T1000 (cell line): ENCODE data around the gene GRIK4.
A peak's percentile ranks its signal among the peaks of the same experiment; 100 is the strongest.

Experiments
- DNase-seq: peaks from one replicate; lab custom pipeline; 2025; ENCODE audit warnings: mixed read lengths; lab: John Stamatoyannopoulos, UW

The GRIK4 gene

GRCh38 chr11:120840661-120841060 lies 329.1 kb downstream of the GRIK4 start:
- DNase-seq = no peak

DNA sequence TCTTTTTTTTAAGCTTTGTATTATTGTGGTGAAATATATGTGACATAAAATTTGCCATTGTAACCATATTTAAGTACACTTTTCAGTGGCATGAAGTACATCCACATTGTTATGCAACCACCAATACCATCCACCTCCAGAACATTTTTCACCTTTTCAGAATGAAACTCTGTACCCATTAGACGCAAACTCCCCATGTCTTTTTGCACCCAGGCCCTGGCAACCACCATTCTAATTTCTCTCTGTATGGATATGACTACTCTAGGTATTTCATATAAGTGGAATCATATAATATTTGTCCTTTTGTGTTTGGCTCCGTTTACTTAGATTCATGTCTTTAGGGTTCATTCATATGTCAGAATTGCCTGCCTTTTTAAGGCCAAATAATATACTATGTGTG lies 329.5 kb downstream of the GRIK4 start:
- no peak for DNase-seq

GRCh38 chr11:120842195-120842594 lies 330.6 kb downstream of the GRIK4 start:
- no peak for DNase-seq

GRCh38 chr11:120853435-120853834 lies 341.9 kb downstream of the GRIK4 start:
- DNase-seq = no peak

GRCh38 chr11:120854988-120855387 lies 343.4 kb downstream of the GRIK4 start:
- DNase-seq = no peak

GRCh38 chr11:120857508-120857907 lies 346.0 kb downstream of the GRIK4 start:
- DNase-seq = no peak

DNA sequence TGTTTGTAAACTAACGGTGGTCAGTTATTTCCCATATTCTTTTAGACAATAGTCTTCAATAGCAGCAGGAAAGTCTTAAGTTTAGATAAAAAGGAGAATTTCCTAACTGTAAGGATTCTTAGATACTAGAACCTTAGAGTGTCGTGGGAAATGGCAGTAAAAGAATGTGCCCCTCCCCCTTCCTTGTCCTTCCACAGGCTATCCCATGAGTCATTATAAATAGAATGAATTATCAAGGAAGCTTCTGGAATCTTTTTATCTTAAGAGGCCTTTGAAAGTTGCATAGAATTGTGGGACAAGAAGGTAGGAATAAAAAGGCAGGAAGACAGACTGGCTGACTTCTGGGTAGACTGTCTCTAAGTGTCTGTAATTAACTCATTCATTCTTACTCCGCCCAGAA lies 347.2 kb downstream of the GRIK4 start:
- DNase-seq = no peak

- no peak for DNase-seq
Measured at GRCh38 chr11:120859552-120860295, 348.2 kb downstream of the GRIK4 start.

- DNase-seq = no peak
Measured at GRCh38 chr11:120863359-120863758, 351.8 kb downstream of the GRIK4 start.

DNA sequence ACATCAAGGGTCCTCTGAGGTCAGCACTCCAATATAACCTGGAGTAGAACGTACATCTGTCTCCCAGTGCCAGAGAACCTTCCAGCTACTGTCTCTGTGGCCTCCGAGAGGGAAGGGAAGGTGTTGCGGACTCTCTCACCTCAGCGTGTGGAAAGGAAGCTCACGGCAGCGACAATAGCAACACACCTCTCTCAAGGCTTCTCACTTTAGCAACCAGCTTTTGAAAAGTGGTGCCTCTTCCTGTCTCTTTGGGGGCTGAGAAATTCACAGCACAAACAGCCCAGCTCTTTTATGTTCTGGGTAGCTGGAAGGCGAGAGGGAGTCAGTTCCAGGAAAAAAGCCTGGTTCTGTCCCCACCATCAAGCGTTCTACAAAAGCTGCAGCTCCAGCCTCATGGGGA lies 355.5 kb downstream of the GRIK4 start:
- no peak for DNase-seq

DNA sequence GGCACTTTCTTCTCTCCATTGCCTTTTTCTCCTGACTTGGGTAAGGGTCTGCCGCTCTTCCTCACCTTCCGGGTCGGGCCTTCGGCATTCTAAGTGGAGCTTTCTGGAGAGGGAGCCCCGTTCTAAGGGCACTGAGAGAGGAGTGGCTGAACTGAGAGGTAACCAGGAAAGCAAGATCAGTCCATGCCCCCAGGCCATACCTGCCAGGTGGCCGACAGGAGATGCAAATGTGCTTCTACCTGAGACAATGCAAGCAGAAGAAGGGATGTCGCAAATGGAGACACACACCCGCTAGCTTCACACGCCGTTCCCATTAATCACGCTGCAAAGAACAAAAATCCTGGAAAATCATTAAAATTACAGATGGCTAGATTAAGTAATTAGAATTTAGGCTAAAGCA lies 356.0 kb downstream of the GRIK4 start:
- no peak for DNase-seq

- no peak for DNase-seq
Measured at GRCh38 chr11:120867988-120868387, 356.4 kb downstream of the GRIK4 start.

- DNase-seq = no peak
Measured at GRCh38 chr11:120869097-120869496, 357.5 kb downstream of the GRIK4 start.

- DNase-seq = no peak
Measured at GRCh38 chr11:120869516-120870011, 358.0 kb downstream of the GRIK4 start.

DNA sequence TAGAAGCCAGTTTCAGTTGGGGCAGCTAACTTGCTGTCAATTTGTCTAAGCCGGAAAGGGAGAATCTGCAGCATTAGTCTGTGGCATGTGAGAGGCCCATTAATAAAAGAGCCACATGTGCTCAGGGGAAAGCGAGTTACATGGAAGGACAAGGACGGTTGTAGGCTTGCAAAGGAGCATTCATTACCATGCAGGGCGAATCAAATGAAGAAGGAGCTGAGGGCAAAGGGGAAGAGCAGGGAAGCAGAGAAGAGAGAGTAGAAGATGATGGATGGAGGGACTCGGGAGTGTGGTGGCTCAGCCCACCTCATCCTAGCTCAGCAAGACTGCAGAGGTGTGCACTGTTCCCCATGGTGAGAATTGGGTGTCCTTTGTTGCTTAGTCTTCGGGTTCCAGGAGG lies 359.6 kb downstream of the GRIK4 start:
- no peak for DNase-seq

GRCh38 chr11:120871924-120872323 lies 360.4 kb downstream of the GRIK4 start:
- DNase-seq = no peak

GRCh38 chr11:120873966-120874735 lies 362.6 kb downstream of the GRIK4 start:
- DNase-seq = no peak

DNA sequence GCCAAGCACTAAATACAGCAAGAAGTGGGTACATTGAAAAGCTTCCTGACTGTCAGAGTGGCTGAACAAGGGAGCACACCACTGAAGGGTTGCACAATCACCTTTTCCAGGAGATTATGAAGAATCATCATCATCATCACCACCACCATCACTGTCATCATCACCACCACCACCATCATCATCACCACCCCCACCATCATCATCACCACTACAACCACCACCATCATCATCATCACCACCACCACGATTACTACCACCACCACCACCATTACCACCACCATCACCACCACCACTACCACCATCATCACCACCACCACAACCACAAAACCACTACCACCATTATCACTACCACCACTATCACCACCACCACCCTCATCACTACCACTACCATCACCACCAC lies 364.4 kb downstream of the GRIK4 start:
- DNase-seq = no peak

- peak; percentile 20 for DNase-seq
Measured at GRCh38 chr11:120877746-120878365, 366.3 kb downstream of the GRIK4 start.

GRCh38 chr11:120878781-120879180 lies 367.2 kb downstream of the GRIK4 start:
- DNase-seq = no peak

GRCh38 chr11:120880498-120881175 lies 369.1 kb downstream of the GRIK4 start:
- DNase-seq = no peak

GRCh38 chr11:120881596-120881995 lies 370.0 kb downstream of the GRIK4 start:
- DNase-seq = no peak
